Temporal lobe (tissue), 2 donors: ENCODE results near the gene DENND1C. TPM values are rescaled to one million over a fixed set of nuclear protein-coding genes. Genes with fewer than 3 reads are reported as not detected.

ENCODE experiments used
- small RNA-seq: library from RNA; depleted of rRNA; stranded (forward); fragments of <200 nt; gene quantifications from one replicate; pipeline ENCODE3, GENCODE V24; 2014; ENCODE audit warnings: low replicate concordance
- total RNA-seq: library from RNA; depleted of rRNA; stranded (reverse); fragments of >200 nt; gene quantifications from one replicate; pipeline ENCODE4 v1.2.3, GENCODE V29; 2014

DENND1C gene
- total RNA-seq, 1 donor from 2014 or later: 0.25 TPM

Small RNA genes lying within 50 kb of the gene (small RNA-seq; reads per million reads assigned to genes)
- gene AC010503.2: not detected

Other genes starting within 250 kb of the DENND1C start
- 15.5 TPM for gene MLLT1, start 201.8 kb downstream of the DENND1C start, total RNA-seq
- gene ACER1, start 148.2 kb downstream of the DENND1C start, total RNA-seq: not detected
- 18.7 TPM for gene CLPP, start 120.3 kb downstream of the DENND1C start, total RNA-seq
- 30.0 TPM for gene ALKBH7, start 109.0 kb downstream of the DENND1C start, total RNA-seq
- gene PSPN, start 105.9 kb downstream of the DENND1C start, total RNA-seq: 3.0 TPM
- 35.4 TPM for gene GTF2F1, start 88.6 kb downstream of the DENND1C start, total RNA-seq
- gene KHSRP, start 57.0 kb downstream of the DENND1C start, total RNA-seq: 120 TPM
- 0.98 TPM for gene SLC25A41, start 48.0 kb downstream of the DENND1C start, total RNA-seq
- 38.8 TPM for gene SLC25A23, start 22.0 kb downstream of the DENND1C start, total RNA-seq
- 0.25 TPM for gene CRB3, start 17.5 kb downstream of the DENND1C start, total RNA-seq
- gene TUBB4A, start 20.5 kb upstream of the DENND1C start, total RNA-seq: 116 TPM
- 1.5 TPM for gene TNFSF9, start 49.2 kb upstream of the DENND1C start, total RNA-seq
- not detected for gene CD70, start 109.4 kb upstream of the DENND1C start, total RNA-seq
- gene TNFSF14, start 188.4 kb upstream of the DENND1C start, total RNA-seq: not detected
- gene C3, start 238.9 kb upstream of the DENND1C start, total RNA-seq: 8.9 TPM